IPS-18a (cell line): ENCODE results near the gene KRTAP10-9.
"Not testable (repeated sequence)": the region's sequence is repeated elsewhere in the genome, so short reads cannot be mapped to it uniquely, and the experiment has no call there.

Source experiments
- H3K27ac ChIP-seq: one replicate; pipeline ENCODE4 v1.5.1; 2013; ENCODE audit warnings: low read length
- H3K27me3 ChIP-seq: one replicate; pipeline ENCODE4 v1.6.1; 2013; ENCODE audit warnings: mild to moderate bottlenecking, low read length; ENCODE audit not compliant: control insufficient read depth, insufficient read depth
- H3K36me3 ChIP-seq: one replicate; pipeline ENCODE4 v1.6.1; 2013; ENCODE audit warnings: low read depth, low read length; ENCODE audit not compliant: control insufficient read depth
- H3K4me1 ChIP-seq: one replicate; pipeline ENCODE4 v1.6.1; 2013; ENCODE audit warnings: low read depth, low read length; ENCODE audit not compliant: control insufficient read depth
- H3K4me3 ChIP-seq: one replicate; pipeline ENCODE4 v1.5.1; 2013; ENCODE audit warnings: low read length
- H3K9ac ChIP-seq: one replicate; pipeline ENCODE4 v1.6.1; 2013; ENCODE audit warnings: mild to moderate bottlenecking, low read length, moderate library complexity
- H3K9me3 ChIP-seq: one replicate; pipeline ENCODE4 v1.6.1; 2013; ENCODE audit warnings: low read depth, low read length; ENCODE audit not compliant: control insufficient read depth

Gene KRTAP10-9

GRCh38 chr21:44661567-44661966, 34.7 kb downstream of the KRTAP10-9 start:
- H3K9ac ChIP-seq, H3K4me3 ChIP-seq, H3K9me3 ChIP-seq, H3K36me3 ChIP-seq, H3K27ac ChIP-seq, H3K27me3 ChIP-seq: not testable (repeated sequence)
- H3K4me1 ChIP-seq: peaks cover 32% of the 10 kb centered on the region

DNA sequence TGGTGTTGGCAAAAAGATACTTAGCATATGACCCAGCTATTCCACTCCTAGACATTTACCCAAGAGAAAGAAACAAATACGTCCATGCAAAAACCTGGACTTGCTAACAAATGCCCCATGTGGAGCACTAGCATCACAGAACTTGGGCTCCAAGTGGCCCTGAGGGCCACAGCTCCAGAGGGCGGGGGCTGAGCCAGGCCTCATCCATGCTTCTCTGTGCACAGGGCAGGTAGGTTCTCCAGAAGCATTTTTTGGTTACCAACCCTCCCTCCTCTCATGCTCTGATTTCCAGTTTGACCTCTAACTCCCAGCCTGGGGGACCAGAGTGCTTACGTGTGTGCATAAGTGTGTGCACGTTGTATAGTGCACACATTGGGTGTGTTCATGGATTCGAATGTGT, 37.8 kb downstream of the KRTAP10-9 start:
- Histone ChIP-seq H3K27me3 (no peaks in the 10 kb centered on the region), H3K36me3 (no peaks in the 10 kb centered on the region), H3K9ac (no peak overlapping the region), H3K9me3 (peaks cover 4% of the 10 kb centered on the region), H3K4me3 (no peak overlapping the region), H3K4me1 (peaks cover 19% of the 10 kb centered on the region), H3K27ac (no peak overlapping the region)

- H3K4me3 ChIP-seq: no peak within 1 kb of the TSS
- H3K9me3 ChIP-seq: peaks cover 4% of the 10 kb centered on the region
- no peaks in the 10 kb centered on the region for H3K27me3 ChIP-seq
- H3K27ac ChIP-seq: no peak within 1 kb of the TSS
- peaks cover 6% of the 10 kb centered on the region for H3K4me1 ChIP-seq
- H3K9ac ChIP-seq: no peak within 1 kb of the TSS
- no peaks in the 10 kb centered on the region for H3K36me3 ChIP-seq
Observed at GRCh38 chr21:44666401-44667320, 39.8 kb downstream of the KRTAP10-9 start, which contains the start of gene KRTAP12-2. TSS of gene KRTAP12-2 (minus strand) at chr21:44666927. CDS start at chr21:44666886, 41 bp downstream.

GRCh38 chr21:44667612-44668011, 40.7 kb downstream of the KRTAP10-9 start:
- H3K9me3 ChIP-seq: peaks cover 4% of the 10 kb centered on the region
- H3K27me3 ChIP-seq: no peaks in the 10 kb centered on the region
- H3K4me1 ChIP-seq: no peaks in the 10 kb centered on the region
- no peak overlapping the region for H3K27ac ChIP-seq
- H3K9ac ChIP-seq: no peak overlapping the region
- no peaks in the 10 kb centered on the region for H3K36me3 ChIP-seq
- H3K4me3 ChIP-seq: no peak overlapping the region

DNA sequence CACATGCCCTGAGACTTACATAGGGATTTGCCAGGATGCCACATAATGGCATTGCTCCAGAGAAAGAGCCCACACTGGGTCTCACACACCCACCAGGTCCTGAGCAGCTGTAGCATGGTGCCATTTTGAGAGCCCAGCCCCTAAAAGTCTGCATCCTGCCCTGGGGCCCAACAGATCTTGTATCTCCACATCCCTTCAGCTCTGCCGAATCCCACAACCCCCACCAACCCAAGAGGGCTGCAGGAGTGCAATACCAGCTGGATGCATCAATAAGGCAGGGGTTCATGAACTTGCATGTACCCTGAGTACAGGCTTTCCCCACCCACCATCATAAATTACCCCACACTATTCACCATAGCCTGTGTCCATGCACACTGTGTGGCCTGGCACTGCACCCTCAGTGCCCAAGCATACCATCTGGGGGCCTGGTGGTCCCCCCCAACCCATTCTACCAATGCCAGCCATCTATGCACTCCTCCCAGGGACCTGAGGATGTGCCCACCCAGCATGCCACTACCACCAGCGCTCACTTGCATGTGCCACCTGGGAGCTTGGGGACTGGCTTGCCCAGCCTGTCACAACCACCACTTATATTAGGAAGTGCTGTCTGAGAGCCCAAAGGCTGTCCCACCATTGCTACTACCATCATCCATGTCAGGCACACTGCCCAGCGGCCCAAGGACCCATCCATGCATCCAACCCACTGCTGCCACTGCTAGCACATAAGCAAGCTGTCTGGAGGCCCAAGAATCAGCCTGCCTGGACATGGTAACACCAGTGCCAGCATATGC, 43.9 kb downstream of the KRTAP10-9 start:
- Histone ChIP-seq H3K27me3 (no peaks in the 10 kb centered on the region), H3K4me1 (no peaks in the 10 kb centered on the region), H3K36me3 (no peaks in the 10 kb centered on the region), H3K4me3 (no peak overlapping the region), H3K9ac (no peak overlapping the region), H3K9me3 (peaks cover 4% of the 10 kb centered on the region), H3K27ac (no peak overlapping the region)

DNA sequence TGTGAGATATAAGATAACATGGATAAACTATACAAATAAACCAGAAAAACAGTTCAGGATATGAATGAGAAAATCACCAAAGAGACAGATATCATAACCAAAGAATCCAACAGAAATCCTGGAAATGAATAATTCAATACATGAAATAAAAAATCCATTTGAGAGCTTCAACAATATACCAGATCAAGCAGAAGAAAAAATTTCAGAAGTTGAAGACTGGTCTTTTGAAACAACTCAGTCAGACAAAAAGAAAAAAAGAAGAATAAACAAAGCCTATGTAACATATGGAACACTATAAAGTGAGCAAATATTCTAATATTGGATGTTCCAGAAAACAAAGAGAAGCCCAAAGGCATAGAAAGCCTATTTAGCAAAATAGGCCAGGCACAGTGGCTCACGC, 45.0 kb downstream of the KRTAP10-9 start:
- no peaks in the 10 kb centered on the region for H3K36me3 ChIP-seq
- no peak overlapping the region for H3K27ac ChIP-seq
- H3K27me3 ChIP-seq: no peaks in the 10 kb centered on the region
- H3K9ac ChIP-seq: no peak overlapping the region
- peaks cover 4% of the 10 kb centered on the region for H3K9me3 ChIP-seq
- H3K4me3 ChIP-seq: no peak overlapping the region
- H3K4me1 ChIP-seq: no peaks in the 10 kb centered on the region

GRCh38 chr21:44677881-44678280, 51.0 kb downstream of the KRTAP10-9 start:
- Histone ChIP-seq H3K27me3 (no peaks in the 10 kb centered on the region), H3K4me3 (no peak overlapping the region), H3K27ac (no peak overlapping the region), H3K4me1 (no peaks in the 10 kb centered on the region), H3K9me3 (no peaks in the 10 kb centered on the region), H3K9ac (no peak overlapping the region), H3K36me3 (no peaks in the 10 kb centered on the region)
